ENCODE results near the gene PIK3C3. TPM values are rescaled to one million over a fixed set of nuclear protein-coding genes. Genes with fewer than 3 reads are reported as not detected.

The PIK3C3 gene
- total RNA-seq, 3 donors from 2014 or later = 33.4 to 70.4 (median 45.9) TPM

GRCh38 chr18:41973983-41974382 is 18.9 kb downstream of the PIK3C3 start:
- TF ChIP-seq POLR2A (IDR thresholded peaks at IDR 0.05) (no peak), CTCF (IDR thresholded peaks at IDR 0.05) (no peak), POLR2AphosphoS5 (IDR thresholded peaks at IDR 0.05) (no peak)
- Histone ChIP-seq H3K4me1 (no peaks in the 10 kb centered on the region), H3K36me3 (peaks cover 5% of the 10 kb centered on the region), H3K4me3 (no peak overlapping the region), H3K9me3 (no peaks in the 10 kb centered on the region), H3K27me3 (no peaks in the 10 kb centered on the region), H3K27ac (no peak overlapping the region)
- intact Hi-C loops (cut with DNase I; ENCODE audit: low total_unique reads) = no loop called here
- DNase-seq (ENCODE audit: low spot score in 2 of 2) = no peak

GRCh38 chr18:41974796-41975201 is 19.8 kb downstream of the PIK3C3 start:
- DNase-seq (ENCODE audit: low spot score in 2 of 2) = no peak
- H3K4me3 ChIP-seq = no peak overlapping the region
- H3K4me1 ChIP-seq = no peaks in the 10 kb centered on the region
- H3K27ac ChIP-seq = no peak overlapping the region
- H3K36me3 ChIP-seq = peaks cover 5% of the 10 kb centered on the region
- H3K9me3 ChIP-seq = no peaks in the 10 kb centered on the region
- intact Hi-C loops (cut with DNase I; ENCODE audit: low total_unique reads) = no loop called here
- no peaks in the 10 kb centered on the region for H3K27me3 ChIP-seq
- TF ChIP-seq POLR2AphosphoS5 (IDR thresholded peaks at IDR 0.05) = no peak
- TF ChIP-seq POLR2A (IDR thresholded peaks at IDR 0.05) = no peak
- TF ChIP-seq CTCF (IDR thresholded peaks at IDR 0.05) = no peak

GRCh38 chr18:41975284-41975683 is 20.2 kb downstream of the PIK3C3 start:
- Histone ChIP-seq H3K27ac (no peak overlapping the region), H3K36me3 (peaks cover 5% of the 10 kb centered on the region), H3K4me3 (no peak overlapping the region), H3K27me3 (no peaks in the 10 kb centered on the region), H3K9me3 (no peaks in the 10 kb centered on the region), H3K4me1 (no peaks in the 10 kb centered on the region)
- TF ChIP-seq CTCF (IDR thresholded peaks at IDR 0.05) (no peak), POLR2AphosphoS5 (IDR thresholded peaks at IDR 0.05) (no peak), POLR2A (IDR thresholded peaks at IDR 0.05) (no peak)
- intact Hi-C loops (cut with DNase I; ENCODE audit: low total_unique reads) = no loop called here
- no peak for DNase-seq (ENCODE audit: low spot score in 2 of 2)

- no peaks in the 10 kb centered on the region for H3K27me3 ChIP-seq
- H3K36me3 ChIP-seq = no peaks in the 10 kb centered on the region
- no peak for DNase-seq (ENCODE audit: low spot score in 2 of 2)
- TF ChIP-seq POLR2AphosphoS5 (IDR thresholded peaks at IDR 0.05) (no peak), CTCF (IDR thresholded peaks at IDR 0.05) (no peak), POLR2A (IDR thresholded peaks at IDR 0.05) (no peak)
- no peak overlapping the region for H3K4me3 ChIP-seq
- H3K4me1 ChIP-seq = no peaks in the 10 kb centered on the region
- no peak overlapping the region for H3K27ac ChIP-seq
- no peaks in the 10 kb centered on the region for H3K9me3 ChIP-seq
- intact Hi-C loops (cut with DNase I; ENCODE audit: low total_unique reads) = no loop called here
Observed at GRCh38 chr18:41977233-41977632, 22.2 kb downstream of the PIK3C3 start.

GRCh38 chr18:41982942-41983660 is 28.1 kb downstream of the PIK3C3 start:
- no peak overlapping the region for H3K4me3 ChIP-seq
- TF ChIP-seq POLR2AphosphoS5 (IDR thresholded peaks at IDR 0.05) (no peak), POLR2A (IDR thresholded peaks at IDR 0.05) (no peak), CTCF (IDR thresholded peaks at IDR 0.05) (no peak)
- DNase-seq (ENCODE audit: low spot score in 2 of 2) = no peak
- no peaks in the 10 kb centered on the region for H3K36me3 ChIP-seq
- H3K9me3 ChIP-seq = no peaks in the 10 kb centered on the region
- intact Hi-C loops (cut with DNase I; ENCODE audit: low total_unique reads) = no loop called here
- no peak overlapping the region for H3K27ac ChIP-seq
- no peaks in the 10 kb centered on the region for H3K27me3 ChIP-seq
- H3K4me1 ChIP-seq = no peaks in the 10 kb centered on the region

All from breast epithelium (tissue), 4 donors.